ENCODE results near the gene DOCK1.

DOCK1 gene

DNA sequence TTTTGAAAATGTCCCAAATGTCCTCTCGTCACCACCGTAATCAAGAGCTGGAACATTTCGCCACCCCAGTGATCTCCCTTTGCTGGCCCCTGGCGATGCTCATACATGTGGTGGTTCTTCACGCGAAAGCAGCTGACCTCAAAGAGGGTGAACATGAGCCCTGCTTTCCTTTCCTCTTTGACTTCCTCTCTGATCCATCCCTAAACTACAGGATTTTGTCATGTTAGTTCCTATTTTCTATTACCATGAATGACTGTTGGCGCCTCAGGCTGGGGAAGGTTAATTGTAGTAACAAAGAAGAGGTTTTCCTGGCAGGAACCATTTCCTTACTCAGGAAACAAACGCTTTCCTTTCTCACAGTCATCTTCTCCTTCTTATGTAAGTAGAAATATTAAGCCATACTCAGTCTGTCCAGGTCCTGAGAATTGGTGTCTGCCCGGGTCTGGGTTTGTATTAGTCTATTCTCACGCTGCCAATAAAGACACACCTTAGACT lies 176.7 kb downstream of the DOCK1 start:
- no peak for DNase-seq
- Histone ChIP-seq H4K20me1 (ENCODE audit: insufficient read depth, low read length) (no peaks in the 10 kb centered on the region), H3K36me3 (ENCODE audit: insufficient read depth, low read length) (no peaks in the 10 kb centered on the region), H3K4me3 (ENCODE audit: low read depth in 1 of 2, low read length in 2 of 2) (no peak overlapping the region), H2AFZ (ENCODE audit: low read depth, low read length) (no peak overlapping the region), H3K4me2 (ENCODE audit: insufficient read depth, low read length) (no peak overlapping the region), H3K9me3 (ENCODE audit: insufficient read depth, low read length, severe bottlenecking) (no peaks in the 10 kb centered on the region), H3K27ac (ENCODE audit: low read length) (no peak overlapping the region), H3K4me1 (ENCODE audit: insufficient read depth, low read length) (no peaks in the 10 kb centered on the region), H3K27me3 (ENCODE audit: insufficient read depth, low read length, poor library complexity) (no peaks in the 10 kb centered on the region), H3K9ac (ENCODE audit: low read depth, low read length) (no peak overlapping the region), H3K79me2 (ENCODE audit: insufficient read depth, low read length) (no peaks in the 10 kb centered on the region)
- TF ChIP-seq EZH2 (IDR thresholded peaks at IDR 0.05; ENCODE audit: borderline replicate concordance, low read depth, low read length, severe bottlenecking): no peak
- TF ChIP-seq, protein P1, sequence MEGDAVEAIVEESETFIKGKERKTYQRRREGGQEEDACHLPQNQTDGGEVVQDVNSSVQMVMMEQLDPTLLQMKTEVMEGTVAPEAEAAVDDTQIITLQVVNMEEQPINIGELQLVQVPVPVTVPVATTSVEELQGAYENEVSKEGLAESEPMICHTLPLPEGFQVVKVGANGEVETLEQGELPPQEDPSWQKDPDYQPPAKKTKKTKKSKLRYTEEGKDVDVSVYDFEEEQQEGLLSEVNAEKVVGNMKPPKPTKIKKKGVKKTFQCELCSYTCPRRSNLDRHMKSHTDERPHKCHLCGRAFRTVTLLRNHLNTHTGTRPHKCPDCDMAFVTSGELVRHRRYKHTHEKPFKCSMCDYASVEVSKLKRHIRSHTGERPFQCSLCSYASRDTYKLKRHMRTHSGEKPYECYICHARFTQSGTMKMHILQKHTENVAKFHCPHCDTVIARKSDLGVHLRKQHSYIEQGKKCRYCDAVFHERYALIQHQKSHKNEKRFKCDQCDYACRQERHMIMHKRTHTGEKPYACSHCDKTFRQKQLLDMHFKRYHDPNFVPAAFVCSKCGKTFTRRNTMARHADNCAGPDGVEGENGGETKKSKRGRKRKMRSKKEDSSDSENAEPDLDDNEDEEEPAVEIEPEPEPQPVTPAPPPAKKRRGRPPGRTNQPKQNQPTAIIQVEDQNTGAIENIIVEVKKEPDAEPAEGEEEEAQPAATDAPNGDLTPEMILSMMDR (IDR thresholded peaks at IDR 0.05; ENCODE audit: borderline replicate concordance, extremely low read depth, low read length, poor library complexity, severe bottlenecking): no peak
- no peak for ATAC-seq (ENCODE audit: insufficient read depth, low read depth)

DNA sequence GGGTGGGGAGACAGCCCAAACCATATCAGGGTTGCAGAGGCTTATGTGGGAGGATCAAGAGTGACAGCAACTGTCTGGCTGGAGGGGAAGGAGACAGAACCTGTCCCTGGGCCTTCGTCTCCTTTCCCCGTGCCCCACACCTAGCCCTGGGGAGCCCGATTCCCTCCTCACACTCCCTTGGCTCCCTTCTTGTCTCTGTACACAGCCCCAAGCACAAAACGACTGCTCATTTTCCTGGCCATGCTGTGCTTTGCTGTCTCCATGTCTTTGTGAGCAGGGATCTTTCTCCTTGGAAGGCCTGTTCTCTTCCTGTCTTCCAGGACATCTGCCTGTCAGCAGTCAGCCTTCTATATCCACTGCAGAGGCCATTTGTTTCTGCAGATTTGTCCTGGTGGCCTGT lies 177.4 kb downstream of the DOCK1 start:
- Histone ChIP-seq H3K4me2 (ENCODE audit: insufficient read depth, low read length) (no peak overlapping the region), H3K4me3 (ENCODE audit: low read depth in 1 of 2, low read length in 2 of 2) (no peak overlapping the region)
- no peak for ATAC-seq (ENCODE audit: insufficient read depth, low read depth)

DNA sequence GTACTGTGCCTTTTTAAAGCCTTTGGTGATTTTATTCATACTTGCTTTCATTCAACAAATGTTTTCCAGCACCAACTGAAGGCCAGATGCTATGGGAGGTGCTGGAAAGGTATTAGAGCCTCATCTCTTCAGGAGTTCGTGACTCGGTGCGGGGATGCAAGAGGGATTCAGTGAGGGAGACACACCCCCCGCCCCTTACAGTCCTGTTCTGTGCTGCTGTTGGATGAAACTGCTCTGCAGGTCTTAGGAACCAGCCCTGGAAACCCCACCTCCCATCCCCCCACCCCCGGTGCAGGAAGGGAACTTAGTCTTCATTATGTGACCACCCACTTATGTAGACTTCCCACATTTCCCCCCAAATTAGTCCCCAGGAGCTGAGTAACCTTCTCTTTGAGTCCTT lies 180.7 kb downstream of the DOCK1 start:
- no peaks in the 10 kb centered on the region for H3K4me1 ChIP-seq (ENCODE audit: insufficient read depth, low read length)
- H3K4me3 ChIP-seq (ENCODE audit: low read depth in 1 of 2, low read length in 2 of 2): no peak overlapping the region
- ATAC-seq (ENCODE audit: insufficient read depth, low read depth) (no peak), DNase-seq (no peak)
- no peak for TF ChIP-seq EZH2 (IDR thresholded peaks at IDR 0.05; ENCODE audit: borderline replicate concordance, low read depth, low read length, severe bottlenecking)
- TF ChIP-seq, protein P1 (IDR thresholded peaks at IDR 0.05; ENCODE audit: borderline replicate concordance, extremely low read depth, low read length, poor library complexity, severe bottlenecking): no peak
- H3K9me3 ChIP-seq (ENCODE audit: insufficient read depth, low read length, severe bottlenecking): no peaks in the 10 kb centered on the region
- no peak overlapping the region for H3K9ac ChIP-seq (ENCODE audit: low read depth, low read length)
- no peak overlapping the region for H3K4me2 ChIP-seq (ENCODE audit: insufficient read depth, low read length)
- H3K36me3 ChIP-seq (ENCODE audit: insufficient read depth, low read length): no peaks in the 10 kb centered on the region
- H2AFZ ChIP-seq (ENCODE audit: low read depth, low read length): no peak overlapping the region
- H3K27ac ChIP-seq (ENCODE audit: low read length): no peak overlapping the region
- H3K79me2 ChIP-seq (ENCODE audit: insufficient read depth, low read length): no peaks in the 10 kb centered on the region
- H4K20me1 ChIP-seq (ENCODE audit: insufficient read depth, low read length): no peaks in the 10 kb centered on the region
- H3K27me3 ChIP-seq (ENCODE audit: insufficient read depth, low read length, poor library complexity): no peaks in the 10 kb centered on the region

More for the DNA sequence above, 177.4 kb downstream of the DOCK1 start:
- no peak overlapping the region for H3K27ac ChIP-seq (ENCODE audit: low read length)
- no peak for DNase-seq
- H3K79me2 ChIP-seq (ENCODE audit: insufficient read depth, low read length): no peaks in the 10 kb centered on the region
- no peaks in the 10 kb centered on the region for H3K4me1 ChIP-seq (ENCODE audit: insufficient read depth, low read length)
- H3K36me3 ChIP-seq (ENCODE audit: insufficient read depth, low read length): no peaks in the 10 kb centered on the region
- no peak overlapping the region for H2AFZ ChIP-seq (ENCODE audit: low read depth, low read length)
- H3K9me3 ChIP-seq (ENCODE audit: insufficient read depth, low read length, severe bottlenecking): no peaks in the 10 kb centered on the region
- no peak for TF ChIP-seq EZH2 (IDR thresholded peaks at IDR 0.05; ENCODE audit: borderline replicate concordance, low read depth, low read length, severe bottlenecking)
- TF ChIP-seq, protein P1 (IDR thresholded peaks at IDR 0.05; ENCODE audit: borderline replicate concordance, extremely low read depth, low read length, poor library complexity, severe bottlenecking): no peak
- H3K27me3 ChIP-seq (ENCODE audit: insufficient read depth, low read length, poor library complexity): no peaks in the 10 kb centered on the region
- H3K9ac ChIP-seq (ENCODE audit: low read depth, low read length): no peak overlapping the region
- no peaks in the 10 kb centered on the region for H4K20me1 ChIP-seq (ENCODE audit: insufficient read depth, low read length)

DNA sequence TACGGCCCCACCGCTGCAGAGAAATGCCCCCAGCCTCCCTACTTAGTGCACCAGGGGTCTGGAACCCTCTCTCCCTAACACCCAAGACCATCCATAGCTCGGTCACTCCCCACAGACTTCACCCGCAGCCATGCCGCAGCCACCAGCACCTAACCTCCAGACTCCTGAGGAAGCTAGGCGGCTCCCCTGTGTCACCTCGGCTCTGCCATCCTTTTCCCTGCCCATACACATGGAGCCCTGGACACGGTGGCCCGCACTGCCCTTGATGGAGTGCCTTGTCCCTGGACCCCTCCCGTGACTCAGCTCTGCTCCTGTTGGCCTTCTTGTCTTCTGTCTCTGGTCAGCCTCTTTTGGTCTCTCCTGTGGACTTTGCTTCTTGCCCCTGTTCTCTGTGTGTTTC lies 183.7 kb downstream of the DOCK1 start:
- no peak overlapping the region for H2AFZ ChIP-seq (ENCODE audit: low read depth, low read length)
- TF ChIP-seq, protein P1 (IDR thresholded peaks at IDR 0.05; ENCODE audit: borderline replicate concordance, extremely low read depth, low read length, poor library complexity, severe bottlenecking): no peak
- TF ChIP-seq EZH2 (IDR thresholded peaks at IDR 0.05; ENCODE audit: borderline replicate concordance, low read depth, low read length, severe bottlenecking): no peak
- no peaks in the 10 kb centered on the region for H4K20me1 ChIP-seq (ENCODE audit: insufficient read depth, low read length)
- no peaks in the 10 kb centered on the region for H3K27me3 ChIP-seq (ENCODE audit: insufficient read depth, low read length, poor library complexity)
- H3K4me3 ChIP-seq (ENCODE audit: low read depth in 1 of 2, low read length in 2 of 2): no peak overlapping the region
- no peak overlapping the region for H3K9ac ChIP-seq (ENCODE audit: low read depth, low read length)
- no peaks in the 10 kb centered on the region for H3K4me1 ChIP-seq (ENCODE audit: insufficient read depth, low read length)
- DNase-seq: no peak
- H3K36me3 ChIP-seq (ENCODE audit: insufficient read depth, low read length): no peaks in the 10 kb centered on the region
- no peak overlapping the region for H3K27ac ChIP-seq (ENCODE audit: low read length)
- H3K79me2 ChIP-seq (ENCODE audit: insufficient read depth, low read length): no peaks in the 10 kb centered on the region
- H3K4me2 ChIP-seq (ENCODE audit: insufficient read depth, low read length): no peak overlapping the region
- ATAC-seq (ENCODE audit: insufficient read depth, low read depth): no peak
- no peaks in the 10 kb centered on the region for H3K9me3 ChIP-seq (ENCODE audit: insufficient read depth, low read length, severe bottlenecking)

All from DND-41 (cell line).